GM21528 (cell line): ENCODE data around the gene DTNB.

Source experiments
- ATAC-seq: cut with Tn5 transposase; IDR thresholded peaks from one replicate; pipeline ENCODE4 v1.9.1; 2021; ENCODE audit warnings: mild to moderate bottlenecking, moderate library complexity; ENCODE audit not compliant: unreplicated experiment, low FRiP score

The DTNB gene

GRCh38 chr2:25514043-25514637, 159.2 kb downstream of the DTNB start:
- ATAC-seq: no peak

DNA sequence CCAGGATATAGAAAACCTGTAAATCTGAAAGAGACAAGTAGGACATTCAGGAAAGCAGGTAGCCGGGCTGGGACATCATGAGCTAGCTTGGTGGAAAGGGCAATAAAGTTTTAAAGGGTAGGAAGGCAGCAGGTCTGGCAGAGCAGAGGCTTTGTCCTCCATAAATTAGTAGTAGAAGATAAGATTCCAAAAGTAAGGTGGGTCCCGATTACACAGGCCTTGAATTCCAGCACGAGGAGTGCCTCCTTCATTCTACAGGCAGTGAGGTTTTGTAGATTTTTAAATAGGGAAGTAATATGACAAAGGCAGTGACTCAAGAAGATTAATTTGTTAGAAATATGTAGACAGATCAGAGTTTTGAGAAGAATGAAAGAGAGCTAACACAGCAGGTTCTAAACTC, 160.7 kb downstream of the DTNB start:
- no peak for ATAC-seq

- no peak for ATAC-seq
These were observed 167.2 kb downstream of the DTNB start for GRCh38 chr2:25506226-25506625.

- no peak for ATAC-seq
These were observed 167.8 kb downstream of the DTNB start for GRCh38 chr2:25505622-25506021.

- no peak for ATAC-seq
These were observed 168.2 kb downstream of the DTNB start for GRCh38 chr2:25505182-25505581.

GRCh38 chr2:25504266-25504665, 169.1 kb downstream of the DTNB start:
- ATAC-seq: no peak

- no peak for ATAC-seq
These were observed 174.2 kb downstream of the DTNB start for GRCh38 chr2:25499157-25499556.

- ATAC-seq: no peak
These were observed 175.4 kb downstream of the DTNB start for GRCh38 chr2:25497918-25498407.

DNA sequence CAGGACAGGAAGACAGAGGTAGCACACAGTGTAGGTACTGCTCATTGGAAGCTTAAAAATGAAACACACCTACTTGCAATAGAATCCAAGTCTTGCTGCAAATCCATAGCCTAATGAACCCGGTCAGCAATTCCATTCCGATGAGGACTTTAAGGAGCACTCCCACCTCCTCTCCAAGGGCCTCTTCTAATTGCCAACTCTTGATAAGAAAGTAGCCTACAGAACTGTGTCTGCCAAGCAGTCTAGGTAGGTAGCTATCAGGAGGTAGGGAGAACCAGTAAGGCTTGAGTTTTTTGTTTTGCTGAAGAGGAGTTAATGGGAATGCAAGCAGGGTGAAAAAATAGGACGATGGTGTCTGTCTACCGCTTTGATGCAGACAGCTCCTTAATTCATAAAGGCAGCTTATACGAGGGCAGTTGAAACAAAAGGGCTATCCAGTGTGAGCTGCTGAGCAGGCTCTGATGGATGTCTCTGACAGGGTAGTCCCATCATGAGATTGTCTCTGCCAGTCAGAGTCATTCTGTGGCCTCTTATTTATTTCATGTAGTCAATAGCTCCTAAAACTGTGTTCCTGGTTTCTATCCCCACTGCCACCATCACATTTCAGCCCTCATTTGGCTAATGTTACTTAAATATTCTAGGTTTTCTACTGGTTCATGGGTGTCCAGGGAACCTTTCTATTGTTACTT, 176.0 kb downstream of the DTNB start:
- no peak for ATAC-seq

DNA sequence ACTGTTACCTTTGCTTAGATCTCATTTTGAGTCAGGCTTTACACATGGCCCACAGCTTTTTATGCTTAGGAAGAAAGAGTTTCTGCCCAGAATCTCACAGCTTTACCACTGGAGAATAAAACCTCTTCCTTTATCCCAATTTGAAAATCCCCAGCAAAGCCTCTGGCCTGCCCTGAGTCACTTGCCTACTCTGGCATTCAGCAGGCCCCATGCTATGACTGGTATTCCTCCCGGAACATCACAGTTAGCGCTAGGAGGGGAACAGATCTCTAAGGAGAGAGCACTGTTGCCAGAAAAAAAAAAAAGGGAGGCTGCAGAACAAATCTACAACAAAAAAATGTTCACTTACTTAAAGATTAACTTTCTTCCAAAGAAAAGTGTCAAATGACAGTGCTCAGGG, 178.8 kb downstream of the DTNB start:
- no peak for ATAC-seq

- no peak for ATAC-seq
These were observed 180.2 kb downstream of the DTNB start for GRCh38 chr2:25493207-25493606.

- ATAC-seq: no peak
These were observed 180.7 kb downstream of the DTNB start for GRCh38 chr2:25492726-25493125.

- ATAC-seq: no peak
These were observed 181.3 kb downstream of the DTNB start for GRCh38 chr2:25491966-25492532.

DNA sequence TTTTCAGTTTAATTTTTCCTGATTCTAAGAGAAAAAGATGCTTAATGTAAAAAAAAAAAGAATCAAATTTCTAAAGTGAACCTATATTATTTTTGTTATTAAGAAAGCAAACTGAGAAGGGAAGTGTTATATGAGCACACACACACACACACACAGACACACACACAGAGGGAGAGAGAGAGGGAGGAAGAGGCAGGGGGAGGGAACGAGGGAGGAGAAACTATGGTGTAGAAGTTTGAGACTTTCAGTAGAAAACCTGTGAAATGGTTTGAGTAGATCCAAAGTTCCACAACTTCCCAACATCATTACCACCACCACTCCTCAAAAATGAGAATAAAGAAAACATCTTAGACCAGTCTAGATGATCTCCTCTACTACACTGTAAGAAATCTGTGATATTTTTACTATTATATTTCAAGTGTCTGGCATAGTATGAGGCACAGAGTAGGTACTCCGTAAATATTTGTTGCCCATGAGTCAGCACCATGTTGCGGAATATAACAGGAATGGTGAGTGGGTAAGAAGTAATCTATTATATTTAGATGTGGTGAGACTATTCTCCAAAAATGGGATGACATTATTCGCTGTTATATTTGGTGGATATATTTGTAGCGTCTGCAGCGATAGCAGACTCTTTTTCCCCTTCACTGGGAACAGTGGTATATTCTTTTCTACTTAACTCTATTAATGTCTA, 182.2 kb downstream of the DTNB start:
- no peak for ATAC-seq

- ATAC-seq: no peak
These were observed 183.2 kb downstream of the DTNB start for GRCh38 chr2:25490217-25490616.

DNA sequence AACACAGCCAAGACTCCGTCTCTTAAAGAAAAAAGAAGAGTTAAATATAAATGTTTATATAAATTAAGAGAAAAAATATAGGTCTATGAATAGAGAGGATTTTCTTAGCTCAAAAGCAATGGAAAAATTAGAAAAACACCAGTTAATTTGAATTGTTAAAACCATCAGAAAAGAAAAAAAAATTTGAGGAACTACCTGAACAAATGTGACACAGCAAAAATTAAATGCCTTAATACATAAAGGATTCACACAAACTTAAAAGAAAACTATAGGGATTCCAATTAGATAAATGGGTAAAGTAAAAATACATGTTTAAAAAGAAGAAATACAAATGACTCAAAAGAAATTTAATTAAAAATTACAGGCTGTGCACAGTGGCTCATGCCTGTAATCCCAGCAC, 183.7 kb downstream of the DTNB start:
- no peak for ATAC-seq

DNA sequence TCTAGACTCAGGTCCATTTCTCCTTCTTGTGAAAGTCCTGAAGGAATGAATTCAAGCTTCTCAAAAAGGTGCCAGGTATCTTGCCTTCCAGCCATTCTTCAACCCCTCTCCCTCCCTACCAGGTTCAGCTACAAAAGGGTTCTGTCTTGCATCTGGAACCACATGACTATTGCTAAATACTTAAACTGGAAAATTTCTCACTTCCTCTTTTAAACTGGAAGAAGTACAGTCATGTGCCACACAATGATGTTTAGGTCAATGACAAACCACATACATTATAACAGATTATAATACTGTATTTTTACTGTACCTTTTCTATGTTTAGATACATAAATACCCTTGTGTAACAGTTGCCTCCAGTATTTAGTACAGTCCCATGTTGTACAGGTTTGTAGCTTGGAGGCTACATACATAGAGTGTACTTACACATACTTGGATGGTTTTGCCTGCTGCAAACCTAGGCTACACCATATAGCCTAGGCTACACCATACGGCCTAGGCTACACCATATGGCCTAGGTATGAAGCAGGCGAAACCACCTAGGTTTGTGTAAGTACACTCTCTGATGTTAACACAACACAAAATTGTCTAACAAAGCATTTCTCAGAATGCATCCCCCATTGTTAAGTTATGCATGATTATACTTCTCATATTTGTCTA, 189.6 kb downstream of the DTNB start:
- ATAC-seq: peak; percentile 76

DNA sequence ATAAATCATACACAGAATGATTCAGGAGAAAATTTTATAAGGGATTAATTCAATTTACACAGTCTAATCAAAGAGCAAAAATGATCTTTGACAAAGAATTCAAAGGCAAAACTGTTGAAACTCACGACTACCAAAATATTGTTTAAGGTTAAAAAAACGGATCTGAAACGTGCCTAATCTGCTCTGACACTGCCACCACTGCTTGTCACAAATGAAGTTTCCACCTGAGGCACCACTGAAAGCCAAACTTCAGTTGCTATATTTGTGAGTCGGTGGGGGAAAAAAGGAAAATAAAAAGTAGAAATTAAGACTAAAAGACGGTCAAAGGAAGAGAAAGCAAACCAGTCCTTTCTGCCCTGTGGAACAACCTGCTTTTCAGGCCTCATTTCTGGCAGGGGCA, 191.0 kb downstream of the DTNB start:
- no peak for ATAC-seq

GRCh38 chr2:25481381-25482300, 191.7 kb downstream of the DTNB start:
- no peak for ATAC-seq

- ATAC-seq: no peak
These were observed 192.8 kb downstream of the DTNB start for GRCh38 chr2:25480561-25480960.
